Smooth muscle cell (in vitro differentiated cells): Measurements from ENCODE around the gene GOLGA8K. TPM values are rescaled to one million over a fixed set of nuclear protein-coding genes. Genes with fewer than 3 reads are reported as not detected.
A peak's percentile ranks its signal among the peaks of the same experiment; 100 is the strongest.
"Not testable (repeated sequence)": the region's sequence is repeated elsewhere in the genome, so short reads cannot be mapped to it uniquely, and the experiment has no call there.

Experiments
- DNase-seq: peaks from one replicate; lab custom pipeline; 2025; ENCODE audit not compliant: unreplicated experiment; lab: John Stamatoyannopoulos, UW
- H2AFZ ChIP-seq: fragments of 200-600 bp; sonication (generic); 2 replicates; pipeline ENCODE4 v1.6.0; 2016; ENCODE audit warnings: antibody characterized with exemption, low read depth, mild to moderate bottlenecking
- H3F3A ChIP-seq: fragments of 200-600 bp; sonication (generic); 2 replicates; pipeline ENCODE4 v1.6.0; 2017; ENCODE audit warnings: antibody characterized with exemption, low read depth
- H3K27ac ChIP-seq: fragments of 200-600 bp; sonication (generic); 2 replicates; pipeline ENCODE4 v1.5.1; 2016; ENCODE audit warnings: low read depth, mild to moderate bottlenecking
- H3K27me3 ChIP-seq: fragments of 200-600 bp; sonication (generic); 2 replicates; pipeline ENCODE4 v1.6.1; 2016; ENCODE audit warnings: low read depth, mild to moderate bottlenecking
- H3K36me3 ChIP-seq: fragments of 200-600 bp; sonication (generic); 2 replicates; pipeline ENCODE4 v1.5.1; 2016; ENCODE audit warnings: low read depth
- H3K4me1 ChIP-seq: fragments of 200-600 bp; sonication (generic); 2 replicates; pipeline ENCODE4 v1.5.1; 2016; ENCODE audit warnings: low read depth
- H3K4me2 ChIP-seq: fragments of 200-600 bp; sonication (generic); 2 replicates; pipeline ENCODE4 v1.6.0; 2016; ENCODE audit warnings: mild to moderate bottlenecking
- H3K4me3 ChIP-seq: fragments of 200-600 bp; sonication (generic); 2 replicates; pipeline ENCODE4 v1.5.1; 2016; ENCODE audit warnings: mild to moderate bottlenecking
- H3K79me2 ChIP-seq: fragments of 200-600 bp; sonication (generic); 2 replicates; pipeline ENCODE4 v1.6.0; 2016; ENCODE audit warnings: low read depth, mild to moderate bottlenecking
- H3K9ac ChIP-seq: fragments of 200-600 bp; sonication (generic); 2 replicates; pipeline ENCODE4 v1.6.0; 2016; ENCODE audit warnings: low read depth
- H3K9me3 ChIP-seq: fragments of 200-600 bp; sonication (generic); replicated peaks from 2 replicates; pipeline ENCODE4 v1.5.1; 2016; ENCODE audit warnings: low read depth
- H4K20me1 ChIP-seq: fragments of 200-600 bp; sonication (generic); 2 replicates; pipeline ENCODE4 v1.6.0; 2016; ENCODE audit warnings: low read depth
- WGBS: methylation state at CpG from one replicate; pipeline ENCODE4 v1.1.7; 2016; ENCODE audit warnings: low lambda C conversion rate; 5-methylcytosine and 5-hydroxymethylcytosine counted together
- polyA plus RNA-seq: library from polyadenylated mRNA; unstranded; fragments of >200 nt; fragmentation: Nextera tagmentation; extraction: Ambion mirVana; gene quantifications from 2 replicates; pipeline ENCODE4 v1.2.1, GENCODE V29; 2016
- total RNA-seq: library from RNA; depleted of rRNA; stranded (reverse); fragments of >200 nt; gene quantifications from 2 replicates; pipeline ENCODE4 v1.2.3, GENCODE V29; 2014
- TF ChIP-seq, protein P1 (sequence below): fragments of 200-600 bp; sonication (generic); IDR thresholded peaks from 2 replicates; pipeline ENCODE4 v1.5.1; 2017; ENCODE audit warnings: borderline replicate concordance, mild to moderate bottlenecking, antibody characterized with exemption; ENCODE audit not compliant: insufficient read depth, poor library complexity, severe bottlenecking

The GOLGA8K gene
- total and polyA plus RNA-seq, 2 experiments from 2014 or later, result not detected

- WGBS, result 0% methylated on average over 2 of the region's 3 CpGs
- not testable (repeated sequence) for H3K36me3 ChIP-seq, H3K27ac ChIP-seq, DNase-seq, H2AFZ ChIP-seq, H3K9ac ChIP-seq, H3K9me3 ChIP-seq, H3K79me2 ChIP-seq, H3K27me3 ChIP-seq, H3K4me2 ChIP-seq, H3K4me1 ChIP-seq, H3F3A ChIP-seq, H4K20me1 ChIP-seq, H3K4me3 ChIP-seq
- TF ChIP-seq, protein P1, sequence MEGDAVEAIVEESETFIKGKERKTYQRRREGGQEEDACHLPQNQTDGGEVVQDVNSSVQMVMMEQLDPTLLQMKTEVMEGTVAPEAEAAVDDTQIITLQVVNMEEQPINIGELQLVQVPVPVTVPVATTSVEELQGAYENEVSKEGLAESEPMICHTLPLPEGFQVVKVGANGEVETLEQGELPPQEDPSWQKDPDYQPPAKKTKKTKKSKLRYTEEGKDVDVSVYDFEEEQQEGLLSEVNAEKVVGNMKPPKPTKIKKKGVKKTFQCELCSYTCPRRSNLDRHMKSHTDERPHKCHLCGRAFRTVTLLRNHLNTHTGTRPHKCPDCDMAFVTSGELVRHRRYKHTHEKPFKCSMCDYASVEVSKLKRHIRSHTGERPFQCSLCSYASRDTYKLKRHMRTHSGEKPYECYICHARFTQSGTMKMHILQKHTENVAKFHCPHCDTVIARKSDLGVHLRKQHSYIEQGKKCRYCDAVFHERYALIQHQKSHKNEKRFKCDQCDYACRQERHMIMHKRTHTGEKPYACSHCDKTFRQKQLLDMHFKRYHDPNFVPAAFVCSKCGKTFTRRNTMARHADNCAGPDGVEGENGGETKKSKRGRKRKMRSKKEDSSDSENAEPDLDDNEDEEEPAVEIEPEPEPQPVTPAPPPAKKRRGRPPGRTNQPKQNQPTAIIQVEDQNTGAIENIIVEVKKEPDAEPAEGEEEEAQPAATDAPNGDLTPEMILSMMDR, result peak; percentile 36
Measured at GRCh38 chr15:32407903-32408302, 4.8 kb upstream of the GOLGA8K start.

GRCh38 chr15:32396522-32396921 lies 6.6 kb downstream of the GOLGA8K start:
- H3K27ac ChIP-seq, H3K36me3 ChIP-seq, H4K20me1 ChIP-seq, DNase-seq, H2AFZ ChIP-seq, H3F3A ChIP-seq, H3K27me3 ChIP-seq, H3K4me1 ChIP-seq, H3K4me2 ChIP-seq, H3K9me3 ChIP-seq, H3K4me3 ChIP-seq, H3K79me2 ChIP-seq, H3K9ac ChIP-seq: not testable (repeated sequence)
- 84% methylated on average over 6 of the region's 8 CpGs for WGBS

DNA sequence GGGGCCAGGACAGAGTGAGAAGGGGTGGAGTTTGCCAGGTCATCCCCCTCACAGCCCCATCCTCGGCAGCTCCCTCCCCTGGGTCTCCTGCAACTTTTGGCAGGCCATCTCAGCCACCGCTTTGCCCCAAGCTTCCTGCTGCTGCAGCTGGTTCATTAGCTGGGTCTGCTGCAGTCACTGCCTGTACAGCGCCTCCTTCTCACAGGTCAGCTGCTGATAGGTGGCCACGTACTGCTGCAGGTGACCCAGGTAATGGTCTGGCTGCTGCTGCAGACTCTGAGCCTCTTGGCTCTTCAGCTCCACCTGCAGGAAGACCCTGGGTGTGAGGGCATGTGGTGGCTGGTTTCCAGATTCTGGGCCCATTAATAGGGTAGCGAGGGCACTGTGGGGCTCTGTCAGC lies 8.3 kb downstream of the GOLGA8K start:
- H4K20me1 ChIP-seq, H3K4me3 ChIP-seq, H3K9me3 ChIP-seq, H3K4me1 ChIP-seq, H2AFZ ChIP-seq, H3K36me3 ChIP-seq, H3K27me3 ChIP-seq, H3F3A ChIP-seq, H3K4me2 ChIP-seq, H3K9ac ChIP-seq, H3K27ac ChIP-seq, H3K79me2 ChIP-seq, DNase-seq: not testable (repeated sequence)
- 57% methylated on average over 3 of the region's 5 CpGs for WGBS

- not testable (repeated sequence) for H3F3A ChIP-seq, H3K4me2 ChIP-seq, H3K79me2 ChIP-seq, H3K9ac ChIP-seq, H3K36me3 ChIP-seq, H3K27me3 ChIP-seq, H4K20me1 ChIP-seq, H3K9me3 ChIP-seq, H3K4me1 ChIP-seq, H3K27ac ChIP-seq, H2AFZ ChIP-seq, H3K4me3 ChIP-seq, DNase-seq
- no CpG with 5 or more reads among the region's 14 CpGs for WGBS
Measured at GRCh38 chr15:32388050-32388648, 14.9 kb downstream of the GOLGA8K start.

- not testable (repeated sequence) for H3F3A ChIP-seq, H3K4me3 ChIP-seq, H3K9ac ChIP-seq, H4K20me1 ChIP-seq, DNase-seq, H3K4me1 ChIP-seq, H3K27ac ChIP-seq, H3K36me3 ChIP-seq, H2AFZ ChIP-seq, H3K9me3 ChIP-seq, H3K79me2 ChIP-seq, H3K4me2 ChIP-seq, H3K27me3 ChIP-seq
- WGBS, result 92% methylated on average over 8 of the region's 13 CpGs
Measured at GRCh38 chr15:32385823-32386495, 17.1 kb downstream of the GOLGA8K start.

DNA sequence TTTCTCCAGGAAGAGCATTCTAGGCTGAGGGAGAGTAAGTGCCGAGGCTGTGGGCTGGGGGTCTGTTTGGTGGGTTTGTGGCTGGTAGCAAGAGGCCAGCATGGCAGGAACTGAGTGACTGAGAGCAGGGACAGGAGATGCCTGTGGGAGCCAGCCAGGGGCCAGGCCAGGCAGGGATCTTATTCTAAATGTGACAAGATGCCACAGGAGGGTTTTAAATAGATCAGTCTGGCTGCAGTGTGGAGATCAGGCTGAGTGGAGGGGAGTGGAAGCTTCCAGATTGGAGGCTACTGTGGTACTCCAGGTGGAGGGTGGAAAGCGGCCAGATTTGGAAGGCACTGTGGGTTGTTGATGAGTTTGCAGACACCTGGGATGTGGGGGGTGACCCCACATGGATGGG lies 28.9 kb downstream of the GOLGA8K start:
- H3K36me3 ChIP-seq, H3K27ac ChIP-seq, DNase-seq, H3K9me3 ChIP-seq, H3K79me2 ChIP-seq, H2AFZ ChIP-seq, H3K9ac ChIP-seq, H3K4me1 ChIP-seq, H3F3A ChIP-seq, H4K20me1 ChIP-seq, H3K4me2 ChIP-seq, H3K4me3 ChIP-seq, H3K27me3 ChIP-seq: not testable (repeated sequence)
- WGBS, result no CpG with 5 or more reads among the region's 2 CpGs

- H3K4me1 ChIP-seq, H3K36me3 ChIP-seq, H3K79me2 ChIP-seq, H3K9me3 ChIP-seq, DNase-seq, H3K9ac ChIP-seq, H3K4me3 ChIP-seq, H4K20me1 ChIP-seq, H2AFZ ChIP-seq, H3K27ac ChIP-seq, H3K27me3 ChIP-seq, H3K4me2 ChIP-seq, H3F3A ChIP-seq: not testable (repeated sequence)
- WGBS, result no CpG with 5 or more reads among the region's 6 CpGs
Measured at GRCh38 chr15:32373707-32374106, 29.4 kb downstream of the GOLGA8K start.

- not testable (repeated sequence) for H3K4me2 ChIP-seq, H3K9me3 ChIP-seq, H3K79me2 ChIP-seq, H3K27ac ChIP-seq, H4K20me1 ChIP-seq, DNase-seq, H3K4me1 ChIP-seq, H3K36me3 ChIP-seq, H3K4me3 ChIP-seq, H3K9ac ChIP-seq, H2AFZ ChIP-seq, H3F3A ChIP-seq, H3K27me3 ChIP-seq
- 83% methylated on average over 3 of the region's 5 CpGs for WGBS
Measured at GRCh38 chr15:32372075-32372474, 31.0 kb downstream of the GOLGA8K start.
